Measurements from ENCODE around the gene SCUBE1. TPM values are rescaled to one million over a fixed set of nuclear protein-coding genes. Genes with fewer than 3 reads are reported as not detected.

SCUBE1 gene
- total RNA-seq, 2 experiments from 2014 or later, result not detected

- DNase-seq, result no peak
- no peaks in the 10 kb centered on the region for H3K36me3 Mint-ChIP-seq
- no peak overlapping the region for H3K27ac Mint-ChIP-seq
- CTCF ChIA-PET, result interaction anchor here (2.2 kb wide), 1 partner anchor 25 kb away, joined by 11 read pairs; no protein-coding TSS in a partner anchor
- H3K9me3 Mint-ChIP-seq, result no peaks in the 10 kb centered on the region
- H3K27me3 Mint-ChIP-seq, result no peaks in the 10 kb centered on the region
- no peak overlapping the region for H3K4me3 Mint-ChIP-seq
- POLR2A ChIA-PET, result no interaction called here
- intact Hi-C loops (cut with micrococcal nuclease), result no loop called here
- no peaks in the 10 kb centered on the region for H3K4me1 Mint-ChIP-seq (ENCODE audit: low read depth)
Observed at GRCh38 chr22:43320943-43321900, 21.9 kb downstream of the SCUBE1 start.

- no peaks in the 10 kb centered on the region for H3K4me1 Mint-ChIP-seq (ENCODE audit: low read depth)
- POLR2A ChIA-PET, result no interaction called here
- no peaks in the 10 kb centered on the region for H3K27me3 Mint-ChIP-seq
- H3K27ac Mint-ChIP-seq, result no peak overlapping the region
- no peak overlapping the region for H3K4me3 Mint-ChIP-seq
- DNase-seq, result no peak
- no peaks in the 10 kb centered on the region for H3K36me3 Mint-ChIP-seq
- CTCF ChIA-PET, result no interaction called here
- intact Hi-C loops (cut with micrococcal nuclease), result no loop called here
- no peaks in the 10 kb centered on the region for H3K9me3 Mint-ChIP-seq
Observed at GRCh38 chr22:43319661-43320486, 23.3 kb downstream of the SCUBE1 start.

- H3K27ac Mint-ChIP-seq, result no peak overlapping the region
- ChIA-PET CTCF (no interaction called here), POLR2A (no interaction called here)
- intact Hi-C loops (cut with micrococcal nuclease), result no loop called here
- no peak overlapping the region for H3K4me3 Mint-ChIP-seq
- H3K36me3 Mint-ChIP-seq, result no peaks in the 10 kb centered on the region
- H3K27me3 Mint-ChIP-seq, result no peaks in the 10 kb centered on the region
- no peak for DNase-seq
- no peaks in the 10 kb centered on the region for H3K4me1 Mint-ChIP-seq (ENCODE audit: low read depth)
- no peaks in the 10 kb centered on the region for H3K9me3 Mint-ChIP-seq
Observed at GRCh38 chr22:43317239-43317638, 25.9 kb downstream of the SCUBE1 start.

GRCh38 chr22:43315687-43316217, 27.4 kb downstream of the SCUBE1 start:
- ChIA-PET POLR2A (no interaction called here), CTCF (interaction anchor here (0.6 to 2.7 kb wide), 2 partner anchors 30 to 143 kb away, joined by 4 to 7 read pairs; no protein-coding TSS in a partner anchor)
- H3K4me3 Mint-ChIP-seq, result no peak overlapping the region
- intact Hi-C loops (cut with micrococcal nuclease), result no loop called here
- no peaks in the 10 kb centered on the region for H3K4me1 Mint-ChIP-seq (ENCODE audit: low read depth)
- H3K36me3 Mint-ChIP-seq, result no peaks in the 10 kb centered on the region
- H3K9me3 Mint-ChIP-seq, result no peaks in the 10 kb centered on the region
- no peaks in the 10 kb centered on the region for H3K27me3 Mint-ChIP-seq
- no peak for DNase-seq
- no peak overlapping the region for H3K27ac Mint-ChIP-seq

GRCh38 chr22:43314611-43315010, 28.6 kb downstream of the SCUBE1 start:
- Mint-ChIP-seq H3K4me3 (no peak overlapping the region), H3K4me1 (ENCODE audit: low read depth) (no peaks in the 10 kb centered on the region), H3K27ac (no peak overlapping the region), H3K9me3 (no peaks in the 10 kb centered on the region), H3K27me3 (no peaks in the 10 kb centered on the region), H3K36me3 (no peaks in the 10 kb centered on the region)
- ChIA-PET POLR2A (no interaction called here), CTCF (interaction anchor here (0.6 to 2.7 kb wide), 3 partner anchors 31 to 83 kb away, joined by 3 to 7 read pairs (median 4); no protein-coding TSS in a partner anchor)
- intact Hi-C loops (cut with micrococcal nuclease), result no loop called here
- no peak for DNase-seq

GRCh38 chr22:43313890-43314474, 29.2 kb downstream of the SCUBE1 start:
- no peaks in the 10 kb centered on the region for H3K27me3 Mint-ChIP-seq
- CTCF ChIA-PET, result interaction anchor here (1.4 to 2.7 kb wide), 2 partner anchors 32 to 82 kb away, joined by 3 to 7 read pairs; no protein-coding TSS in a partner anchor
- no peaks in the 10 kb centered on the region for H3K36me3 Mint-ChIP-seq
- no peak for DNase-seq
- no peaks in the 10 kb centered on the region for H3K9me3 Mint-ChIP-seq
- no peaks in the 10 kb centered on the region for H3K4me1 Mint-ChIP-seq (ENCODE audit: low read depth)
- POLR2A ChIA-PET, result no interaction called here
- intact Hi-C loops (cut with micrococcal nuclease), result no loop called here
- no peak overlapping the region for H3K4me3 Mint-ChIP-seq
- no peak overlapping the region for H3K27ac Mint-ChIP-seq

GRCh38 chr22:43313244-43313889, 29.8 kb downstream of the SCUBE1 start:
- H3K4me1 Mint-ChIP-seq (ENCODE audit: low read depth), result no peaks in the 10 kb centered on the region
- no peak for DNase-seq
- ChIA-PET CTCF (interaction anchor here (1.3 to 2.7 kb wide), 3 partner anchors 33 to 82 kb away, joined by 3 to 7 read pairs (median 4); no protein-coding TSS in a partner anchor), POLR2A (no interaction called here)
- H3K36me3 Mint-ChIP-seq, result no peaks in the 10 kb centered on the region
- no peaks in the 10 kb centered on the region for H3K27me3 Mint-ChIP-seq
- no peaks in the 10 kb centered on the region for H3K9me3 Mint-ChIP-seq
- no peak overlapping the region for H3K4me3 Mint-ChIP-seq
- intact Hi-C loops (cut with micrococcal nuclease), result no loop called here
- H3K27ac Mint-ChIP-seq, result no peak overlapping the region

GRCh38 chr22:43312608-43313007, 30.6 kb downstream of the SCUBE1 start:
- Mint-ChIP-seq H3K4me3 (no peak overlapping the region), H3K4me1 (ENCODE audit: low read depth) (no peaks in the 10 kb centered on the region), H3K27ac (no peak overlapping the region), H3K36me3 (no peaks in the 10 kb centered on the region), H3K9me3 (no peaks in the 10 kb centered on the region), H3K27me3 (no peaks in the 10 kb centered on the region)
- CTCF ChIA-PET, result interaction anchor here (1.3 kb wide), 1 partner anchor 34 kb away, joined by 4 read pairs; no protein-coding TSS in a partner anchor
- DNase-seq, result no peak
- intact Hi-C loops (cut with micrococcal nuclease), result no loop called here
- POLR2A ChIA-PET, result no interaction called here

- H3K27me3 Mint-ChIP-seq, result no peaks in the 10 kb centered on the region
- ChIA-PET CTCF (no interaction called here), POLR2A (no interaction called here)
- H3K9me3 Mint-ChIP-seq, result no peaks in the 10 kb centered on the region
- no peaks in the 10 kb centered on the region for H3K36me3 Mint-ChIP-seq
- intact Hi-C loops (cut with micrococcal nuclease), result no loop called here
- H3K4me1 Mint-ChIP-seq (ENCODE audit: low read depth), result no peaks in the 10 kb centered on the region
- H3K27ac Mint-ChIP-seq, result no peak overlapping the region
- no peak overlapping the region for H3K4me3 Mint-ChIP-seq
- DNase-seq, result no peak
Observed at GRCh38 chr22:43310798-43311197, 32.4 kb downstream of the SCUBE1 start.

- Mint-ChIP-seq H3K9me3 (no peaks in the 10 kb centered on the region), H3K36me3 (no peaks in the 10 kb centered on the region), H3K27ac (no peak overlapping the region), H3K4me1 (ENCODE audit: low read depth) (no peaks in the 10 kb centered on the region), H3K4me3 (no peak overlapping the region), H3K27me3 (no peaks in the 10 kb centered on the region)
- ChIA-PET POLR2A (no interaction called here), CTCF (no interaction called here)
- DNase-seq, result no peak
- intact Hi-C loops (cut with micrococcal nuclease), result no loop called here
Observed at GRCh38 chr22:43310311-43310710, 32.9 kb downstream of the SCUBE1 start.

- Mint-ChIP-seq H3K9me3 (no peaks in the 10 kb centered on the region), H3K27ac (no peak overlapping the region), H3K4me3 (no peak overlapping the region), H3K36me3 (no peaks in the 10 kb centered on the region), H3K27me3 (peaks cover 1% of the 10 kb centered on the region), H3K4me1 (ENCODE audit: low read depth) (no peaks in the 10 kb centered on the region)
- intact Hi-C loops (cut with micrococcal nuclease), result no loop called here
- POLR2A ChIA-PET, result no interaction called here
- DNase-seq, result no peak
- CTCF ChIA-PET, result interaction anchor here (1.3 kb wide), 1 partner anchor 35 kb away, joined by 4 read pairs; no protein-coding TSS in a partner anchor
Observed at GRCh38 chr22:43308836-43309235, 34.3 kb downstream of the SCUBE1 start.
